K562 (cell line): Measurements from ENCODE around the gene AGO4. TPM values are rescaled to one million over a fixed set of nuclear protein-coding genes. Genes with fewer than 3 reads are reported as not detected.

Experiments
- BMI1 ChIP-seq: fragments of 150-350 bp; IDR thresholded peaks from 2 replicates; pipeline ENCODE4 v1.6.1; 2014; ENCODE audit warnings: low read length
- BRCA1 ChIP-seq, 2 experiments: fragments of 450-650 bp in 1 of 2; sonication (generic) in 1 of 2; formaldehyde crosslinking in 1 of 2; IDR thresholded peaks; 2 replicates each; pipeline versions ENCODE4 v1.5.0 to v1.6.1; 2017 to 2020; ENCODE audit warnings: mild to moderate bottlenecking in 1 of 2, missing genetic modification reagents in 1 of 2
- CBFB ChIP-seq: sonication (generic); formaldehyde crosslinking; IDR thresholded peaks from 2 replicates; pipeline ENCODE4 v1.4.0; 2020; ENCODE audit warnings: mild to moderate bottlenecking, missing genetic modification reagents
- E2F8 ChIP-seq: fragments of 450-650 bp; IDR thresholded peaks from 2 replicates; pipeline ENCODE4 v1.7.1; 2018; ENCODE audit warnings: mild to moderate bottlenecking, low read depth; ENCODE audit not compliant: partially characterized antibody
- ETS2 ChIP-seq: IDR thresholded peaks from 2 replicates; pipeline ENCODE4 v1.6.1; 2016; ENCODE audit warnings: borderline replicate concordance, missing genetic modification characterization, mild to moderate bottlenecking, moderate library complexity, missing compliant biosample characterization; ENCODE audit not compliant: poor library complexity, severe bottlenecking
- HBP1 ChIP-seq: fragments of 450-650 bp; formaldehyde crosslinking; IDR thresholded peaks from 2 replicates; pipeline ENCODE4 v1.4.0; 2022; ENCODE audit warnings: missing genetic modification characterization
- IRF9 ChIP-seq: fragments of 450-650 bp; IDR thresholded peaks from 2 replicates; pipeline ENCODE4 v1.6.1; 2016; ENCODE audit warnings: missing biosample characterization, missing genetic modification characterization
- MAX ChIP-seq: sonication (generic); formaldehyde crosslinking; IDR thresholded peaks from 2 replicates; pipeline ENCODE4 v1.9.0; 2022; ENCODE audit warnings: mild to moderate bottlenecking, missing genetic modification reagents
- MTA3 ChIP-seq: fragments of 450-650 bp; formaldehyde crosslinking; IDR thresholded peaks from 2 replicates; pipeline ENCODE4 v1.6.1; 2017; ENCODE audit warnings: mild to moderate bottlenecking, borderline replicate concordance
- RBM14 ChIP-seq: fragments of 200-400 bp; formaldehyde crosslinking; IDR thresholded peaks from 2 replicates; pipeline ENCODE4 v1.6.1; 2018; ENCODE audit warnings: low read depth, mild to moderate bottlenecking, low read length, moderate library complexity, borderline replicate concordance; ENCODE audit not compliant: insufficient read depth
- RBM22 ChIP-seq: fragments of 200-400 bp; formaldehyde crosslinking; IDR thresholded peaks from 2 replicates; pipeline ENCODE4 v1.6.1; 2018; ENCODE audit warnings: low read length, low read depth; ENCODE audit not compliant: poor library complexity, severe bottlenecking
- RBM34 ChIP-seq: fragments of 200-400 bp; formaldehyde crosslinking; IDR thresholded peaks from 2 replicates; pipeline ENCODE4 v1.6.1; 2018; ENCODE audit warnings: low read length, borderline replicate concordance; ENCODE audit not compliant: insufficient read depth
- SIRT6 ChIP-seq: IDR thresholded peaks from one replicate; pipeline ENCODE4 v1.6.1; 2012; ENCODE audit warnings: low read depth, mild to moderate bottlenecking, control low read depth, inconsistent platforms, low read length, moderate library complexity
- polyA plus RNA-seq, 8 experiments: library from polyadenylated mRNA; depleted of rRNA in 4 of 8; stranded (reverse) in 5 of 8; unstranded in 3 of 8; fragments of >200 nt; fragmentation: Nextera tagmentation in 2 of 8; fragmentation: Illumina TruSeq in 1 of 8; extraction: Ambion mirVana in 2 of 8; extraction: Trizol in 1 of 8; gene quantifications; 2 replicates each; pipeline versions ENCODE4 v1.2.1 to v1.2.3, GENCODE V29; 2011 to 2014; ENCODE audit warnings: inconsistent platforms in 1 of 8, missing spikeins in 1 of 8
- total RNA-seq, 7 experiments: library from RNA; depleted of rRNA in 6 of 7; stranded (reverse); fragments of >200 nt in 6 of 7; fragmentation: Illumina TruSeq in 2 of 7; extraction: Trizol in 2 of 7; gene quantifications; 2 replicates each; pipeline versions ENCODE4 v1.2.1 to v1.2.3, GENCODE V29; 2011 to 2021; ENCODE audit warnings: low replicate concordance in 1 of 7
- TF ChIP-seq, protein P1 (sequence below): fragments of 250-450 bp; sonication (Bioruptor Pico); IDR thresholded peaks from 2 replicates; pipeline ENCODE4 v1.8.0; 2021; ENCODE audit warnings: moderate library complexity, mild to moderate bottlenecking, inconsistent platforms
- TF ChIP-seq, protein P2 (sequence below): fragments of 450-650 bp; formaldehyde crosslinking; IDR thresholded peaks from 2 replicates; pipeline ENCODE4 v1.4.0; 2020; ENCODE audit warnings: mild to moderate bottlenecking, moderate library complexity

The AGO4 gene
- total and polyA plus RNA-seq, 9 of the 15 experiments (the other 6 are each of a cell fraction or from before 2014, with no cell fraction given) = 1.3 to 10.5 (median 6.5) TPM

DNA sequence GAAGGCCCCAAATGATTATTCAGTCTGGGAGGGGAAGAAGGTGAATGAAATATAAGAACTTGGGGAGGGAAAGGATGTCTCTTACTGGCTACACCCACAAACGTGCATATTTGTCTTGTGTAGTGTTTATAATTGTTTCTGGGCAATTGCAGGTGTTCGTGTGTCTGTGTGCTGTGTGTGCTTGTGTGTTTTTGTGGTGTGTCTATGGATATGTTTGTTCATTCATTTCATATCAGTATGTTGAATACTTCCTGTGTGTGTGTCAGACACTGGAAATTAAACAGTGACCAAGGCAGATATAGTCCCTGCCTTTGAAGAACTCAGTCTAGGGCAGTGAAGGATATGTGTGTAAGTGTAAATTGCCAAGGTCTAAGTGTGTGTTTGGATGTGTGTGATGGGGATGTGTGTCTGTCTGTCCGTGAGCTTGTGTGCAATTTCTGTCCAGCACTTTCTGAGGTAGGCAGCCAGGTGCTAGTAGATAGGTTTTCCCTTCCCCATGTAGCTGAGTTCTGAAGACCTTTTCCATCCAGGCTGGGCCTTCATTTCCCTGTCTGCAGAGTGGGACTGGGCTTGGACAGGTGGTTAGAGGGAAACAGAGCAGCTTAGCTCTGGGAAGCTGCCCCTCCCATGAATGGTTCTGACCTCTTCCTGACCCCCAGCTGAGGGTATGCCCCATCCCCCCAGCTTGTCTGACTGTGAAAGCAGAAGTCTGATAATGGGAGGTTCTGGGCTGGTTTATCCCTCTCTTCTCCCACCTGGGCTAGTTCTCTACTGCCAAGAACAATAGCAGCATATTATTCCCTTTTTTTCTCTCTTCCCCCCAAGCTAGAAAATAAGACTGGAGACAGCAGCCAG, 79.0 kb downstream of the AGO4 start (continued):
- TF ChIP-seq E2F8 (no peak), MTA3 (peak; percentile 15; the same call in 1 of the 2 replicates), BMI1 (no peak), SIRT6 (no peak), ETS2 (no peak), CBFB (CRISPR knock-in tag) (no peak), HBP1 (CRISPR knock-in tag) (peak; percentile 33; the same call in 1 of the 2 replicates), IRF9 (no peak), MAX (CRISPR knock-in tag) (0 out of 2 replicates have a peak, but pooled peaks have one; percentile 28), RBM14 (no peak), RBM22 (no peak), BRCA1 (IDR thresholded peaks at IDR 0.05) (no peak), BRCA1 (CRISPR knock-in tag; IDR thresholded peaks at IDR 0.05) (no peak), RBM34 (no peak)
- TF ChIP-seq, protein P1, sequence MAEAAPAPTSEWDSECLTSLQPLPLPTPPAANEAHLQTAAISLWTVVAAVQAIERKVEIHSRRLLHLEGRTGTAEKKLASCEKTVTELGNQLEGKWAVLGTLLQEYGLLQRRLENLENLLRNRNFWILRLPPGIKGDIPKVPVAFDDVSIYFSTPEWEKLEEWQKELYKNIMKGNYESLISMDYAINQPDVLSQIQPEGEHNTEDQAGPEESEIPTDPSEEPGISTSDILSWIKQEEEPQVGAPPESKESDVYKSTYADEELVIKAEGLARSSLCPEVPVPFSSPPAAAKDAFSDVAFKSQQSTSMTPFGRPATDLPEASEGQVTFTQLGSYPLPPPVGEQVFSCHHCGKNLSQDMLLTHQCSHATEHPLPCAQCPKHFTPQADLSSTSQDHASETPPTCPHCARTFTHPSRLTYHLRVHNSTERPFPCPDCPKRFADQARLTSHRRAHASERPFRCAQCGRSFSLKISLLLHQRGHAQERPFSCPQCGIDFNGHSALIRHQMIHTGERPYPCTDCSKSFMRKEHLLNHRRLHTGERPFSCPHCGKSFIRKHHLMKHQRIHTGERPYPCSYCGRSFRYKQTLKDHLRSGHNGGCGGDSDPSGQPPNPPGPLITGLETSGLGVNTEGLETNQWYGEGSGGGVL = no peak
- TF ChIP-seq, protein P2, sequence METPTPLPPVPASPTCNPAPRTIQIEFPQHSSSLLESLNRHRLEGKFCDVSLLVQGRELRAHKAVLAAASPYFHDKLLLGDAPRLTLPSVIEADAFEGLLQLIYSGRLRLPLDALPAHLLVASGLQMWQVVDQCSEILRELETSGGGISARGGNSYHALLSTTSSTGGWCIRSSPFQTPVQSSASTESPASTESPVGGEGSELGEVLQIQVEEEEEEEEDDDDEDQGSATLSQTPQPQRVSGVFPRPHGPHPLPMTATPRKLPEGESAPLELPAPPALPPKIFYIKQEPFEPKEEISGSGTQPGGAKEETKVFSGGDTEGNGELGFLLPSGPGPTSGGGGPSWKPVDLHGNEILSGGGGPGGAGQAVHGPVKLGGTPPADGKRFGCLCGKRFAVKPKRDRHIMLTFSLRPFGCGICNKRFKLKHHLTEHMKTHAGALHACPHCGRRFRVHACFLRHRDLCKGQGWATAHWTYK (CRISPR knock-in tag) = no peak
